Epithelial cell of proximal tubule (primary cell): ENCODE data around the gene TCP11L1. TPM values are rescaled to one million over a fixed set of nuclear protein-coding genes. Genes with fewer than 3 reads are reported as not detected.
"Not testable (repeated sequence)": the region's sequence is repeated elsewhere in the genome, so short reads cannot be mapped to it uniquely, and the experiment has no call there.

Experiments
- DNase-seq: peaks from one replicate; pipeline ENCODE4 v3.0.0-alpha.2; 2011; ENCODE audit warnings: low read depth
- H3K4me3 ChIP-seq: 2 replicates; pipeline ENCODE4 v1.5.1; 2011; ENCODE audit warnings: low read depth, mild to moderate bottlenecking, low read length
- total RNA-seq: library from RNA; depleted of rRNA; stranded (reverse); fragments of >200 nt; gene quantifications from 2 replicates; pipeline ENCODE4 v1.2.3, GENCODE V29; 2015
- TF ChIP-seq, protein P1 (sequence below): conservative IDR thresholded peaks from 2 replicates; pipeline ENCODE4 v1.5.1; 2012; ENCODE audit warnings: low read depth, mild to moderate bottlenecking, low read length

TCP11L1 gene
- total RNA-seq, 1 donor from 2014 or later = 15.2 TPM

DNA sequence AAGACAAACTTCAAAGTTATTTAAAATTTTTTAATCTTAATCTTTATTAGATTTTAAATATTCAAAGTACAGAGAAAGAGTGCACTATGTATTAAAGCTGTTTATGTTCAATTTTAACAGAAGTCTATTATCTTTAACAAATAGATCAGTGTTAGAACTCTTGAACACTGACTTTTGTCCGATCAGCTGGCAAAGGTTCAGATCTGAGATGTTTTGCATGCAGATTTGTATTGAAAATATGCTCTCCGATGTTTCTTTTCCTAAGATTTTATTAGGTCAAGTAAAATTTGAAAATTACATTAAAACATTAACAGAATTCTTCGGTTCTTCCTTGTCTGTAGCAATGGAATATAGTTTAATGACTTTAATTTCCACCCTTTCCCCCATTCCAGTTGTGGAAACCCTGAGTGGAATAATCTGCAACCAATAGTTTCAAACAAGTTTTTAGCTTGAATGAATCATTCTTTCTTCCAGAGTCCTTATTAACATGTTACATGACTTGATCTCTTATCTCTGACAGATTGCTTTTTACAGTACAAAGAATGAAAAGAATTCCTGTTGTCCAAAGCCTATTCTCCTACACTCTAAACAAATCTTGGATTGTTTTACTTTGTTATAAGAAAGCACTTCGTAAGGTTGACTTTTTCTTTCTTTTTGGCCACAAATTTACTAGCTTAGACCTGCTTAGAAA lies 11.4 kb upstream of the TCP11L1 start:
- no peak overlapping the region for H3K4me3 ChIP-seq
- no peak for DNase-seq
- TF ChIP-seq, protein P1, sequence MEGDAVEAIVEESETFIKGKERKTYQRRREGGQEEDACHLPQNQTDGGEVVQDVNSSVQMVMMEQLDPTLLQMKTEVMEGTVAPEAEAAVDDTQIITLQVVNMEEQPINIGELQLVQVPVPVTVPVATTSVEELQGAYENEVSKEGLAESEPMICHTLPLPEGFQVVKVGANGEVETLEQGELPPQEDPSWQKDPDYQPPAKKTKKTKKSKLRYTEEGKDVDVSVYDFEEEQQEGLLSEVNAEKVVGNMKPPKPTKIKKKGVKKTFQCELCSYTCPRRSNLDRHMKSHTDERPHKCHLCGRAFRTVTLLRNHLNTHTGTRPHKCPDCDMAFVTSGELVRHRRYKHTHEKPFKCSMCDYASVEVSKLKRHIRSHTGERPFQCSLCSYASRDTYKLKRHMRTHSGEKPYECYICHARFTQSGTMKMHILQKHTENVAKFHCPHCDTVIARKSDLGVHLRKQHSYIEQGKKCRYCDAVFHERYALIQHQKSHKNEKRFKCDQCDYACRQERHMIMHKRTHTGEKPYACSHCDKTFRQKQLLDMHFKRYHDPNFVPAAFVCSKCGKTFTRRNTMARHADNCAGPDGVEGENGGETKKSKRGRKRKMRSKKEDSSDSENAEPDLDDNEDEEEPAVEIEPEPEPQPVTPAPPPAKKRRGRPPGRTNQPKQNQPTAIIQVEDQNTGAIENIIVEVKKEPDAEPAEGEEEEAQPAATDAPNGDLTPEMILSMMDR = no peak

- no peak for DNase-seq
- TF ChIP-seq, protein P1 = no peak
- no peak overlapping the region for H3K4me3 ChIP-seq
Observed at GRCh38 chr11:33028537-33028914, 10.8 kb upstream of the TCP11L1 start.

DNA sequence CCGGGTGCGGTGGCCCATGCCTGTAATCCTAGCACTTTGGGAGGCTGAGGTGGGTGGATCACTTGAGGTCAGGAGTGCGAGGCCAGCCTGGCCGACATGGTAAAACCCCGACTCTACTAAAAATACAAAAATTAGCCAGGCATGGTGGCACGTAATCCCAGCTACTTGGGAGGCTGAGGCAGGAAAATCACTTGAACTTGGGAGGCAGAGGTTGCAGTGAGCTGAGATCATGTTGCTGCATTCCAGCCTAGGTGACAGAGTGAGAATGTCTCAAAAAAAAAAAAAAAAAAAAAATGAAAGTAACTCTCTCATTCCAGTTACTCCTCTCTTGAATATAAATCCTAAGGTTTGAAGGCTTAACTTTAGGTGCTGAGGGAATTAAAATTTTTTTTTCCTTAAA lies 10.2 kb upstream of the TCP11L1 start:
- not testable (repeated sequence) for DNase-seq, H3K4me3 ChIP-seq

GRCh38 chr11:33033493-33033892 lies 5.9 kb upstream of the TCP11L1 start:
- no peak for DNase-seq
- TF ChIP-seq, protein P1 = no peak

GRCh38 chr11:33035011-33035410 lies 4.4 kb upstream of the TCP11L1 start:
- TF ChIP-seq, protein P1 = no peak
- no peak for DNase-seq

More at GRCh38 chr11:33033493-33033892, 5.9 kb upstream of the TCP11L1 start:
- H3K4me3 ChIP-seq = no peak overlapping the region

DNA sequence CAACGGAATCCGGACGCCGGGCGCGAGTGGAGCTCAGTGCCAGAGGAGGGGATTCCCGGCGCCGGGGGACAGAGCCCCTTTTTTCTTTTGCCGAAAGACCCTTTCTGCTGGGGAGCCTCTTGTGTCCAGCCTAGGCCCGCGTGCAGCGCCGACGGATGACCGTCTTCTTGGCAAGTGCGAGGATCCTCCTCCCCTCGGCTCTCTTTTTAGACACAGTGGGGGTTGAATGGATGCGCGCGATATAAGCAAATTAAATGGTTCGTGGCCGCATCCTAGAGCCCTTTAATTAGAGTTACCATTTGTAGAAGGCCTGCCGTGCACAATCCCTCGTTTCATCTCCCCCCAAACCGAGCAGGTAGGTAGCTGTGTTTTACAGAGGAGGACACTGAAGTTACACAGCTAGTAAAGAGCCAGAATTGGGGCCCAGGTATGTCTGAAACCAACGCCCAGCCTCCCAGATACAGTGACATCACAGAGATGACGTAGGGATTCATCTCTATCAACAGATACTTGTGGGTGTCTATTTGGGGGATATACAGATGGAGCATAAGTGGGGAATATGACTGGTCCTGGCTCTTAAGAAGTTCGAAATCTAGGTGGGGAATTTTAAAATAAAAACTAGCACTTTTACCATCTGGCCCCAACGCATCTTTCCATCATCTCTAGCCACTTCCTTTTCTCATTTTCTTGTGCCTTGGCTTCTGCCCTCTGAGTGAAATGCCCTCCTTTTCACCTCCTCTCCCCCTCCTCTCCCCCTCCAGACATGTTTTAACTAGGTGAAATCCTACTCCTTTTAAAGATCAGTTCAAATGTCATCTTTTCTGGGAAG lies 875 bp downstream of the TCP11L1 start:
- TF ChIP-seq, protein P1 = no peak
- H3K4me3 ChIP-seq = peak overlapping the region; percentile 62
- DNase-seq = no peak

More at GRCh38 chr11:33035011-33035410, 4.4 kb upstream of the TCP11L1 start:
- no peak overlapping the region for H3K4me3 ChIP-seq

DNA sequence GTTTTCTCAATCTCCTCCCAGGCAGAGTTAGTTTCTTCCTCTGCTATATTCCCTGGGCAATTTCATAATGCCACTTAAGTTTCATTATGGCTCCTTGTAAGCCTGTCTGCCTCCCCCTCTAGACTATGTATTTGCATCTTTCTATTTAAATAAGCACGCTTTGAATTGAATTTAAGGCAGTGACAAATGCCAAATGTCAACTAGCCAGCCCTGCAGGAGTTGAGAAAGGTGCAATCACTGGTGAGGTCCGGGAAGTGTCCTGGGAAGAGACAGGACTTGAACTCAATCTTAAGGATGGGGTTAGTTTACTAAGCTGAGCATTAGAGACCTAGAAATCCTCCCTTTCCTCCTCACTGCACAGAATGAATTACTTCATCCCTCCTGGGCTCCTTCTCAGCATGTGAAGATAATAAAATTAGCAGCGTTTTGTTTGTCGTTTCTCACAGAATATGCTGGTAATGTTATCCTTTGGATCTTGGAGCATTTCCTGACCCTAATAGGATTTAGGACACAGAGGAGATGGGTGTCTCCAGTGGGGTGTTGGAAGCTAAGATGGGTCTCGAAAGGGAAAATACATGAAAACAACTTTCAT lies 1.6 kb downstream of the TCP11L1 start:
- H3K4me3 ChIP-seq = peak overlapping the region; percentile 62
- TF ChIP-seq, protein P1 = no peak
- DNase-seq = no peak
